ENCODE measurements around the gene DEPDC5. TPM values are rescaled to one million over a fixed set of nuclear protein-coding genes. Genes with fewer than 3 reads are reported as not detected.

The DEPDC5 gene
- total RNA-seq, 4 donors from 2014 or later: 6.6 to 12.2 (median 10.4) TPM

GRCh38 chr22:31749636-31750364, 4.0 kb upstream of the DEPDC5 start, which contains the start of gene PRR14L:
PRR14L (minus strand) TSS chr22:31750132; CDS start chr22:31738860, 11,272 bp downstream.
- Histone ChIP-seq H3K4me1 (peaks cover 29 to 42% of the 10 kb centered on the region in 2 donors), H3K36me3 (peaks cover 0 to 4% of the 10 kb centered on the region in 2 donors), H3K4me3 (peak within 1 kb of the TSS; percentile 88 to 100 (median 98)), H3K9me3 (no peaks in the 10 kb centered on the region), H3K27ac (peak within 1 kb of the TSS; percentile 83 to 97 (median 88)), H3K27me3 (no peaks in the 10 kb centered on the region)
- peak in 2 of 5 experiments; percentile 9 to 22 for TF ChIP-seq CTCF (IDR thresholded peaks at IDR 0.05 in 4 of 5, conservative IDR thresholded peaks at IDR 0.05 in 1 of 5)
- peak; percentile 44 to 81 for TF ChIP-seq POLR2A (IDR thresholded peaks at IDR 0.05)
- peak; percentile 82 to 84 for ATAC-seq
- in situ Hi-C loops (cut with MboI; ENCODE audit: low sequenced_read_pairs in 4 of 4) (no loop called here), intact Hi-C loops (cut with DNase I; ENCODE audit: low total_unique reads) (loop anchor here (5.0 kb wide), 3 partner anchors 193 to 663 kb away; partner anchors contain the start of genes RTCB and YWHAH)
- peak; percentile 96 for DNase-seq

- H3K4me1 ChIP-seq: peaks cover 30 to 44% of the 10 kb centered on the region in 2 donors
- no peak for TF ChIP-seq CTCF (IDR thresholded peaks at IDR 0.05 in 4 of 5, conservative IDR thresholded peaks at IDR 0.05 in 1 of 5)
- TF ChIP-seq POLR2A (IDR thresholded peaks at IDR 0.05): no peak
- ATAC-seq: no peak
- H3K4me3 ChIP-seq: peak overlapping the region; percentile 88 to 100 (median 98)
- H3K27ac ChIP-seq: peak overlapping the region; percentile 83 to 97 (median 88)
- in situ Hi-C loops (cut with MboI; ENCODE audit: low sequenced_read_pairs in 4 of 4) (no loop called here), intact Hi-C loops (cut with DNase I; ENCODE audit: low total_unique reads) (loop anchor here (5.0 kb wide), 3 partner anchors 192 to 662 kb away; partner anchors contain the start of genes RTCB and YWHAH)
- DNase-seq: no peak
- no peaks in the 10 kb centered on the region for H3K36me3 ChIP-seq
- no peaks in the 10 kb centered on the region for H3K27me3 ChIP-seq
- no peaks in the 10 kb centered on the region for H3K9me3 ChIP-seq
Observed at GRCh38 chr22:31750365-31751284, 3.2 kb upstream of the DEPDC5 start.

- intact Hi-C loops (cut with DNase I; ENCODE audit: low total_unique reads): loop anchor here (2.0 to 5.0 kb wide), 4 partner anchors 89 to 660 kb away; partner anchors contain the start of genes PISD, RTCB and YWHAH
- H3K4me1 ChIP-seq: peaks cover 30 to 44% of the 10 kb centered on the region in 2 donors
- H3K36me3 ChIP-seq: no peaks in the 10 kb centered on the region
Observed at GRCh38 chr22:31752096-31752847, 1.5 kb upstream of the DEPDC5 start.

More at GRCh38 chr22:31752096-31752847, 1.5 kb upstream of the DEPDC5 start:
- no peak for ATAC-seq
- no peaks in the 10 kb centered on the region for H3K27me3 ChIP-seq
- H3K4me3 ChIP-seq: peak overlapping the region in 2 of 4 donors; percentile 62 to 73
- H3K27ac ChIP-seq: peak overlapping the region; percentile 90 to 96 (median 92)
- H3K9me3 ChIP-seq: no peaks in the 10 kb centered on the region
- DNase-seq: peak in 1 of 2 donors; percentile 17
- TF ChIP-seq POLR2A (IDR thresholded peaks at IDR 0.05) (no peak), CTCF (IDR thresholded peaks at IDR 0.05 in 4 of 5, conservative IDR thresholded peaks at IDR 0.05 in 1 of 5) (no peak)
- in situ Hi-C loops (cut with MboI; ENCODE audit: low sequenced_read_pairs in 4 of 4): no loop called here

Measured in gastrocnemius medialis (tissue), 4 donors.